Endothelial cell of umbilical vein (primary cell): ENCODE data around the gene LBR.

Source experiments
- POLR2A ChIP-seq: IDR thresholded peaks from 2 replicates; pipeline ENCODE4 v1.6.1; 2012; ENCODE audit warnings: low read depth, mild to moderate bottlenecking, control low read depth, low read length
- POLR2AphosphoS5 ChIP-seq: IDR thresholded peaks from 2 replicates; pipeline ENCODE4 v1.6.1; 2012; ENCODE audit warnings: low read depth, mild to moderate bottlenecking, control low read depth, low read length, moderate library complexity; ENCODE audit not compliant: insufficient read depth
- TF ChIP-seq, protein P1 (sequence below), 2 donors: IDR thresholded peaks; 1 replicate in 1 of 2; 2 replicates in 1 of 2; pipeline ENCODE4 v1.5.1; 2011; ENCODE audit warnings: low read length in 2 of 2, mild to moderate bottlenecking in 2 of 2, moderate library complexity in 2 of 2, control low read depth in 1 of 2, inconsistent platforms in 1 of 2, low read depth in 1 of 2; ENCODE audit not compliant: insufficient read depth in 1 of 2; ENCODE audit errors: extremely low read depth in 1 of 2
- TF ChIP-seq, protein P2 (sequence below): IDR thresholded peaks from 2 replicates; pipeline ENCODE4 v1.6.1; 2011; ENCODE audit not compliant: insufficient read depth, insufficient read length

DNA sequence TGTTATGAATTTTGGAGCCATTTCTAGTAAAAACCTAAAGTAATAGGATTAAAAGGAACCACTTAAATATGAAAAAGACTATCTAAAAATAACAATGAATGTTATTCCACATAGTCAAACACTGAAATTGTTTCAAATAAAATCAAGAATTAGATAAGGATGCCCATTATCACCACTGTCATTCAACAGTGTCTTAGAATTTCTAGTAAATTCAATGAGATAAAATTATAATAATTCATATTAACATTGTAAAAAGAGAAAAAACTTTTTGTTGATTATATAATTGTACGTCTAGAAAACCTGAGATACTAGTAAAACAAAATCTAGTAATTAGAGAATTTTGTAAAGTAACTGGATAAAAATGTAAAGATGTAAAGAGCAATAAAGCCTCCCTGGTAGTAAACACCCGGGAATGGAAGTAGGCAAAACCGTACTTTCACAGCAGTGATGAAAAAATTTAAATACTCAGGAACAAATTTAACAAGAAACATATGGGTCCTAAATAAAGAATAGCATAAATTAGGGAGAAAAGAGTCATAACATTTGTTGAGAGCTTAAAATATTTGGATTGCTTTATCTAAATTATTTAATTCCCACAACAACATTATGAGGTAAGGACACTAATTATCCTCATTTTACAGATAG lies 56.4 kb downstream of the LBR start:
- TF ChIP-seq, protein P1, sequence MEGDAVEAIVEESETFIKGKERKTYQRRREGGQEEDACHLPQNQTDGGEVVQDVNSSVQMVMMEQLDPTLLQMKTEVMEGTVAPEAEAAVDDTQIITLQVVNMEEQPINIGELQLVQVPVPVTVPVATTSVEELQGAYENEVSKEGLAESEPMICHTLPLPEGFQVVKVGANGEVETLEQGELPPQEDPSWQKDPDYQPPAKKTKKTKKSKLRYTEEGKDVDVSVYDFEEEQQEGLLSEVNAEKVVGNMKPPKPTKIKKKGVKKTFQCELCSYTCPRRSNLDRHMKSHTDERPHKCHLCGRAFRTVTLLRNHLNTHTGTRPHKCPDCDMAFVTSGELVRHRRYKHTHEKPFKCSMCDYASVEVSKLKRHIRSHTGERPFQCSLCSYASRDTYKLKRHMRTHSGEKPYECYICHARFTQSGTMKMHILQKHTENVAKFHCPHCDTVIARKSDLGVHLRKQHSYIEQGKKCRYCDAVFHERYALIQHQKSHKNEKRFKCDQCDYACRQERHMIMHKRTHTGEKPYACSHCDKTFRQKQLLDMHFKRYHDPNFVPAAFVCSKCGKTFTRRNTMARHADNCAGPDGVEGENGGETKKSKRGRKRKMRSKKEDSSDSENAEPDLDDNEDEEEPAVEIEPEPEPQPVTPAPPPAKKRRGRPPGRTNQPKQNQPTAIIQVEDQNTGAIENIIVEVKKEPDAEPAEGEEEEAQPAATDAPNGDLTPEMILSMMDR (IDR thresholded peaks at IDR 0.05; ENCODE audit: extremely low read depth in 1 of 2, insufficient read depth in 1 of 2, low read depth in 1 of 2, low read length in 2 of 2), result no peak
- no peak for TF ChIP-seq POLR2AphosphoS5
- TF ChIP-seq POLR2A, result no peak
- TF ChIP-seq, protein P2, sequence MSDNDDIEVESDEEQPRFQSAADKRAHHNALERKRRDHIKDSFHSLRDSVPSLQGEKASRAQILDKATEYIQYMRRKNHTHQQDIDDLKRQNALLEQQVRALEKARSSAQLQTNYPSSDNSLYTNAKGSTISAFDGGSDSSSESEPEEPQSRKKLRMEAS, result no peak
